ENCODE data around the gene TCEANC.

The TCEANC gene

GRCh38 chrX:13699183-13699826 is 46.4 kb downstream of the TCEANC start:
- ATAC-seq, result no peak
- TF ChIP-seq, protein P1, sequence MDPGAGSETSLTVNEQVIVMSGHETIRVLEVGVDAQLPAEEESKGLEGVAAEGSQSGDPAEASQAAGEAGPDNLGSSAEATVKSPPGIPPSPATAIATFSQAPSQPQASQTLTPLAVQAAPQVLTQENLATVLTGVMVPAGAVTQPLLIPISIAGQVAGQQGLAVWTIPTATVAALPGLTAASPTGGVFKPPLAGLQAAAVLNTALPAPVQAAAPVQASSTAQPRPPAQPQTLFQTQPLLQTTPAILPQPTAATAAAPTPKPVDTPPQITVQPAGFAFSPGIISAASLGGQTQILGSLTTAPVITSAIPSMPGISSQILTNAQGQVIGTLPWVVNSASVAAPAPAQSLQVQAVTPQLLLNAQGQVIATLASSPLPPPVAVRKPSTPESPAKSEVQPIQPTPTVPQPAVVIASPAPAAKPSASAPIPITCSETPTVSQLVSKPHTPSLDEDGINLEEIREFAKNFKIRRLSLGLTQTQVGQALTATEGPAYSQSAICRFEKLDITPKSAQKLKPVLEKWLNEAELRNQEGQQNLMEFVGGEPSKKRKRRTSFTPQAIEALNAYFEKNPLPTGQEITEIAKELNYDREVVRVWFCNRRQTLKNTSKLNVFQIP (CRISPR knock-in tag; IDR thresholded peaks at IDR 0.05; ENCODE audit: borderline replicate concordance, low read depth), result no peak
- TF ChIP-seq SNAI2 (CRISPR knock-in tag; IDR thresholded peaks at IDR 0.05), result no peak
- TF ChIP-seq ZNF8 (CRISPR knock-in tag; IDR thresholded peaks at IDR 0.05), result no peak
- TF ChIP-seq BACH2 (CRISPR knock-in tag; IDR thresholded peaks at IDR 0.05; ENCODE audit: borderline replicate concordance), result no peak
- TF ChIP-seq ZC3H10 (CRISPR knock-in tag; IDR thresholded peaks at IDR 0.05), result no peak
- TF ChIP-seq PPARA (CRISPR knock-in tag; IDR thresholded peaks at IDR 0.05; ENCODE audit: borderline replicate concordance), result no peak

DNA sequence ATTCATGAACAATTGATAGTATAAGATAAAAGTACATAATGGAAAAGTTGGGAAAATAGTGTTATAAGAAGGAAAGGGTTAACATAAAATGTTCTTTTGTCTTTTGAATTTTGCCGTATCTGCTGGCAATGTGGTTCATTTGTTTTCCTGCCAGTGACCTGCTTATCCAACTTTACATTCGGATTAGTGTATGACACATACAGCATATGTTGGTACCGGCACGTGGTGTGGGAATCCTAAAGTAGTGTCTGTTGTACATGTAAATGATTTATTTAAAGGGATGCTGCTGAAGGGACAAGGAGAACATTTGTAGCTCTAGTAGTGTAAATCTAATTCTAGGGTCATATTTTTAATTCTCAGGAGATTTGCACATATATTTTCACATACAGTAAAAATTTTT is 47.4 kb downstream of the TCEANC start:
- no peak for ATAC-seq
- no peak for TF ChIP-seq CSDC2 (CRISPR knock-in tag; IDR thresholded peaks at IDR 0.05)
- no peak for TF ChIP-seq PPARA (CRISPR knock-in tag; IDR thresholded peaks at IDR 0.05; ENCODE audit: borderline replicate concordance)
- TF ChIP-seq, protein P2, sequence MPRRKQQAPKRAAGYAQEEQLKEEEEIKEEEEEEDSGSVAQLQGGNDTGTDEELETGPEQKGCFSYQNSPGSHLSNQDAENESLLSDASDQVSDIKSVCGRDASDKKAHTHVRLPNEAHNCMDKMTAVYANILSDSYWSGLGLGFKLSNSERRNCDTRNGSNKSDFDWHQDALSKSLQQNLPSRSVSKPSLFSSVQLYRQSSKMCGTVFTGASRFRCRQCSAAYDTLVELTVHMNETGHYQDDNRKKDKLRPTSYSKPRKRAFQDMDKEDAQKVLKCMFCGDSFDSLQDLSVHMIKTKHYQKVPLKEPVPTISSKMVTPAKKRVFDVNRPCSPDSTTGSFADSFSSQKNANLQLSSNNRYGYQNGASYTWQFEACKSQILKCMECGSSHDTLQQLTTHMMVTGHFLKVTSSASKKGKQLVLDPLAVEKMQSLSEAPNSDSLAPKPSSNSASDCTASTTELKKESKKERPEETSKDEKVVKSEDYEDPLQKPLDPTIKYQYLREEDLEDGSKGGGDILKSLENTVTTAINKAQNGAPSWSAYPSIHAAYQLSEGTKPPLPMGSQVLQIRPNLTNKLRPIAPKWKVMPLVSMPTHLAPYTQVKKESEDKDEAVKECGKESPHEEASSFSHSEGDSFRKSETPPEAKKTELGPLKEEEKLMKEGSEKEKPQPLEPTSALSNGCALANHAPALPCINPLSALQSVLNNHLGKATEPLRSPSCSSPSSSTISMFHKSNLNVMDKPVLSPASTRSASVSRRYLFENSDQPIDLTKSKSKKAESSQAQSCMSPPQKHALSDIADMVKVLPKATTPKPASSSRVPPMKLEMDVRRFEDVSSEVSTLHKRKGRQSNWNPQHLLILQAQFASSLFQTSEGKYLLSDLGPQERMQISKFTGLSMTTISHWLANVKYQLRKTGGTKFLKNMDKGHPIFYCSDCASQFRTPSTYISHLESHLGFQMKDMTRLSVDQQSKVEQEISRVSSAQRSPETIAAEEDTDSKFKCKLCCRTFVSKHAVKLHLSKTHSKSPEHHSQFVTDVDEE (CRISPR knock-in tag; IDR thresholded peaks at IDR 0.05), result no peak

DNA sequence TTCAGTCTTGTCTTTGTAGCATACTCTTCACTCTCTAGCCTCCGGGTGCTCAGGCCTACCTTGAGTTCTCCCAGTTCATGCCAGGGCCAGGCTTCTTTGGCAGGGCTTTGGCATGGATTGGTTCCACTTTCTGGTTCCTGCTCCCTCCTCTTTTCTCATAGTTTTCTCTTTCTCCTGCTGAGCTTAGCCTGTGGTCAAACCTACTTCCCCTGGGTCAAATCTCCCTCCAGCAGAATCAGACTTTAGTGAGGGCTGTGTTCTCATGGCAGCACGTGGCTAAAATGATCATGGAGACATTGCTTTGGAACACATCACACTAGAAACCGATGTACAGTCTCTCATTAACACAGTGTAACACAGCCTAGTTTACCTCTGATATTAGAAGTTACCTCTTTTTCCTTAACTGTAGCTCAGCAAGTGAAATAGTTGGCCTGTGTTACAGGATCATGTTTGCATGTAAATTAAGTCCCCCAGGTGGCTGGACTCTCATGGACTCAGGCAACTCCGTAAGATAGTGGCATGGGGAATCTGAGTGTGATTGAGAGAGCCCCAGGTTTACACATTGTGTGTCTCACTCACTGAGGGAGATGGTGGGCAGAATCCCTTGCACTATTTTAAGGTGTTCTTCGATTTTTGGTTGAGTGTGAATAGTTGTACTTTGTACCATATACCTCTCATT is 49.3 kb downstream of the TCEANC start:
- no peak for TF ChIP-seq ISL1 (CRISPR knock-in tag; IDR thresholded peaks at IDR 0.05)
- TF ChIP-seq SNAI2 (CRISPR knock-in tag; IDR thresholded peaks at IDR 0.05), result no peak
- no peak for TF ChIP-seq ESRRG (CRISPR knock-in tag; IDR thresholded peaks at IDR 0.05)
- TF ChIP-seq, protein P3, sequence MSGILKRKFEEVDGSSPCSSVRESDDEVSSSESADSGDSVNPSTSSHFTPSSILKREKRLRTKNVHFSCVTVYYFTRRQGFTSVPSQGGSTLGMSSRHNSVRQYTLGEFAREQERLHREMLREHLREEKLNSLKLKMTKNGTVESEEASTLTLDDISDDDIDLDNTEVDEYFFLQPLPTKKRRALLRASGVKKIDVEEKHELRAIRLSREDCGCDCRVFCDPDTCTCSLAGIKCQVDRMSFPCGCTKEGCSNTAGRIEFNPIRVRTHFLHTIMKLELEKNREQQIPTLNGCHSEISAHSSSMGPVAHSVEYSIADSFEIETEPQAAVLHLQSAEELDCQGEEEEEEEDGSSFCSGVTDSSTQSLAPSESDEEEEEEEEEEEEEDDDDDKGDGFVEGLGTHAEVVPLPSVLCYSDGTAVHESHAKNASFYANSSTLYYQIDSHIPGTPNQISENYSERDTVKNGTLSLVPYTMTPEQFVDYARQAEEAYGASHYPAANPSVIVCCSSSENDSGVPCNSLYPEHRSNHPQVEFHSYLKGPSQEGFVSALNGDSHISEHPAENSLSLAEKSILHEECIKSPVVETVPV (CRISPR knock-in tag; IDR thresholded peaks at IDR 0.05), result no peak
- TF ChIP-seq PPARA (CRISPR knock-in tag; IDR thresholded peaks at IDR 0.05; ENCODE audit: borderline replicate concordance), result no peak
- no peak for TF ChIP-seq ZC3H10 (CRISPR knock-in tag; IDR thresholded peaks at IDR 0.05)
- TF ChIP-seq CSDC2 (CRISPR knock-in tag; IDR thresholded peaks at IDR 0.05), result no peak
- TF ChIP-seq ZNF70 (CRISPR knock-in tag; IDR thresholded peaks at IDR 0.05), result no peak
- TF ChIP-seq ARNTL (CRISPR knock-in tag; IDR thresholded peaks at IDR 0.05; ENCODE audit: borderline replicate concordance, low read depth), result no peak
- TF ChIP-seq ZFP30 (CRISPR knock-in tag; IDR thresholded peaks at IDR 0.05), result no peak
- ATAC-seq, result no peak

DNA sequence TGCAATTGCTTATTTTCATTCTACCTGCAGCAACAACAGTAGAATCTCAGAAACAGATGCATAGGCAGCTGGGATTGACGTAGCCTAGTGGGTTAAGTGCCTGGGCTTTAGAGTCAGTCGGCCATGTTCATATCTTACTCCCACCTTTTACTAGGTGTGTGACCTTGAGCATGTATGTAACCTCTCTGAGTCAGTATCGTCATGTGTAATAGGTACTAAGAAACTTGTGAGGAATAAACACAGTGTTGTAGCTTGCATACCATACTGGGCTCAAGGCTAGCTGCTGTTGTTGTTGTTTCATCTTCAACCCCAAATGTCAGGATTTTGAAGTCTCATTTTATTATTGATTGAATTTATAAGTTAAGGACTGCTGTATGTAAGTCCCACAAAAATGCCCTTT is 50.2 kb downstream of the TCEANC start:
- ATAC-seq, result no peak
- no peak for TF ChIP-seq CREB5 (CRISPR knock-in tag; IDR thresholded peaks at IDR 0.05; ENCODE audit: low read depth)
- TF ChIP-seq, protein P4, sequence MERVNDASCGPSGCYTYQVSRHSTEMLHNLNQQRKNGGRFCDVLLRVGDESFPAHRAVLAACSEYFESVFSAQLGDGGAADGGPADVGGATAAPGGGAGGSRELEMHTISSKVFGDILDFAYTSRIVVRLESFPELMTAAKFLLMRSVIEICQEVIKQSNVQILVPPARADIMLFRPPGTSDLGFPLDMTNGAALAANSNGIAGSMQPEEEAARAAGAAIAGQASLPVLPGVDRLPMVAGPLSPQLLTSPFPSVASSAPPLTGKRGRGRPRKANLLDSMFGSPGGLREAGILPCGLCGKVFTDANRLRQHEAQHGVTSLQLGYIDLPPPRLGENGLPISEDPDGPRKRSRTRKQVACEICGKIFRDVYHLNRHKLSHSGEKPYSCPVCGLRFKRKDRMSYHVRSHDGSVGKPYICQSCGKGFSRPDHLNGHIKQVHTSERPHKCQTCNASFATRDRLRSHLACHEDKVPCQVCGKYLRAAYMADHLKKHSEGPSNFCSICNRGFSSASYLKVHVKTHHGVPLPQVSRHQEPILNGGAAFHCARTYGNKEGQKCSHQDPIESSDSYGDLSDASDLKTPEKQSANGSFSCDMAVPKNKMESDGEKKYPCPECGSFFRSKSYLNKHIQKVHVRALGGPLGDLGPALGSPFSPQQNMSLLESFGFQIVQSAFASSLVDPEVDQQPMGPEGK (CRISPR knock-in tag; IDR thresholded peaks at IDR 0.05; ENCODE audit: borderline replicate concordance), result no peak
- TF ChIP-seq, protein P1 (CRISPR knock-in tag; IDR thresholded peaks at IDR 0.05; ENCODE audit: borderline replicate concordance, low read depth), result no peak
- TF ChIP-seq ZC3H10 (CRISPR knock-in tag; IDR thresholded peaks at IDR 0.05), result no peak
- no peak for TF ChIP-seq OSR1 (CRISPR knock-in tag; IDR thresholded peaks at IDR 0.05)
- TF ChIP-seq, protein P3 (CRISPR knock-in tag; IDR thresholded peaks at IDR 0.05), result no peak
- TF ChIP-seq ZFP3 (CRISPR knock-in tag; IDR thresholded peaks at IDR 0.05), result no peak
- no peak for TF ChIP-seq TOX (CRISPR knock-in tag; IDR thresholded peaks at IDR 0.05; ENCODE audit: borderline replicate concordance)
- TF ChIP-seq CSDC2 (CRISPR knock-in tag; IDR thresholded peaks at IDR 0.05), result no peak
- no peak for TF ChIP-seq ZNF565 (CRISPR knock-in tag; conservative IDR thresholded peaks at IDR 0.05; ENCODE audit: low read depth)
- no peak for TF ChIP-seq BACH2 (CRISPR knock-in tag; IDR thresholded peaks at IDR 0.05; ENCODE audit: borderline replicate concordance)
- TF ChIP-seq ZFP30 (CRISPR knock-in tag; IDR thresholded peaks at IDR 0.05), result no peak
